HEK293 (cell line): ENCODE measurements around the gene MAEA.

Experiments used
- CTCF ChIA-PET: fragments of 350-600 bp; formaldehyde crosslinking; extraction: SDS; loops from one replicate; lab custom pipeline; 2021; ENCODE audit warnings: antibody characterized with exemption; lab: Yijun Ruan, JAX
- POLR2A ChIA-PET: fragments of 300-600 bp; formaldehyde crosslinking; extraction: SDS; loops from one replicate; lab custom pipeline; 2020; ENCODE audit warnings: antibody characterized with exemption, inconsistent platforms; lab: Yijun Ruan, JAX
- H3K27ac ChIP-seq: fragments of 200-500 bp; sonication (Bioruptor generic); 2 replicates; pipeline ENCODE4 v1.5.1; 2014; ENCODE audit warnings: low read depth, low read length, control low read depth, inconsistent platforms; ENCODE audit errors: extremely low read depth
- H3K36me3 ChIP-seq, 2 experiments: fragments of 200-500 bp in 1 of 2; sonication (Bioruptor generic) in 1 of 2; 1 replicate in 1 of 2; 2 replicates in 1 of 2; pipeline ENCODE4 v1.5.1; 2014 to 2017; ENCODE audit warnings: inconsistent platforms in 2 of 2, low read length in 2 of 2; ENCODE audit not compliant: control insufficient read depth in 2 of 2, insufficient read depth in 1 of 2
- H3K4me1 ChIP-seq: fragments of 200-500 bp; sonication (Bioruptor generic); 2 replicates; pipeline ENCODE4 v1.5.1; 2014; ENCODE audit warnings: mild to moderate bottlenecking, low read length, inconsistent platforms; ENCODE audit not compliant: control insufficient read depth, insufficient read depth
- H3K4me3 ChIP-seq: 2 replicates; pipeline ENCODE4 v1.5.1; 2011; ENCODE audit warnings: low read depth, mild to moderate bottlenecking, control low read depth, low read length, moderate library complexity
- H3K9me3 ChIP-seq: fragments of 200-500 bp; sonication (Bioruptor generic); 2 replicates; pipeline ENCODE4 v1.5.1; 2014; ENCODE audit warnings: low read depth, low read length, inconsistent platforms; ENCODE audit not compliant: control insufficient read depth, insufficient read depth
- FEZF1 ChIP-seq: fragments of 450-650 bp; formaldehyde crosslinking; IDR thresholded peaks from 2 replicates; pipeline ENCODE4 v1.5.1; 2016; ENCODE audit warnings: missing biosample characterization, missing genetic modification characterization
- KLF17 ChIP-seq: fragments of 450-650 bp; formaldehyde crosslinking; IDR thresholded peaks from 2 replicates; pipeline ENCODE4 v1.5.1; 2016; ENCODE audit warnings: missing biosample characterization, missing genetic modification characterization
- MEIS1 ChIP-seq: sonication (generic); formaldehyde crosslinking; IDR thresholded peaks from 2 replicates; pipeline ENCODE4 v1.8.1; 2022; ENCODE audit warnings: missing genetic modification reagents, mild to moderate bottlenecking, borderline replicate concordance
- PATZ1 ChIP-seq: fragments of 450-650 bp; formaldehyde crosslinking; IDR thresholded peaks from 2 replicates; pipeline ENCODE4 v1.5.1; 2016; ENCODE audit warnings: missing biosample characterization, missing genetic modification characterization
- REPIN1 ChIP-seq: fragments of 450-650 bp; formaldehyde crosslinking; IDR thresholded peaks from 2 replicates; pipeline ENCODE4 v1.5.1; 2017; ENCODE audit warnings: missing biosample characterization, missing genetic modification characterization, low read depth
- SCRT2 ChIP-seq: fragments of 450-650 bp; formaldehyde crosslinking; IDR thresholded peaks from 2 replicates; pipeline ENCODE4 v1.5.1; 2016; ENCODE audit warnings: missing biosample characterization, missing genetic modification characterization
- ZBTB20 ChIP-seq: fragments of 450-650 bp; formaldehyde crosslinking; IDR thresholded peaks from 2 replicates; pipeline ENCODE4 v1.5.1; 2016; ENCODE audit warnings: missing biosample characterization, missing genetic modification characterization
- ZBTB48 ChIP-seq: fragments of 450-650 bp; formaldehyde crosslinking; IDR thresholded peaks from 2 replicates; pipeline ENCODE4 v1.5.1; 2016; ENCODE audit warnings: missing biosample characterization, missing genetic modification characterization
- ZBTB8A ChIP-seq: fragments of 450-650 bp; formaldehyde crosslinking; IDR thresholded peaks from 2 replicates; pipeline ENCODE4 v1.5.1; 2016; ENCODE audit warnings: missing biosample characterization, missing genetic modification characterization
- ZFP3 ChIP-seq: fragments of 450-650 bp; formaldehyde crosslinking; IDR thresholded peaks from 2 replicates; pipeline ENCODE4 v1.5.1; 2016; ENCODE audit warnings: low read depth, missing biosample characterization, missing genetic modification characterization
- ZNF148 ChIP-seq: fragments of 450-650 bp; formaldehyde crosslinking; IDR thresholded peaks from 2 replicates; pipeline ENCODE4 v1.5.0; 2017; ENCODE audit warnings: missing biosample characterization, missing genetic modification characterization, borderline replicate concordance
- ZNF214 ChIP-seq: fragments of 450-650 bp; formaldehyde crosslinking; IDR thresholded peaks from 2 replicates; pipeline ENCODE4 v1.5.1; 2017; ENCODE audit warnings: missing biosample characterization, mild to moderate bottlenecking, missing genetic modification characterization, borderline replicate concordance
- ZNF239 ChIP-seq: fragments of 450-650 bp; formaldehyde crosslinking; IDR thresholded peaks from 2 replicates; pipeline ENCODE4 v1.5.1; 2016; ENCODE audit warnings: missing biosample characterization, missing genetic modification characterization
- ZNF274 ChIP-seq, 2 experiments: fragments of 200-500 bp in 1 of 2; fragments of 450-650 bp in 1 of 2; sonication (Bioruptor generic) in 1 of 2; formaldehyde crosslinking in 1 of 2; IDR thresholded peaks; 2 replicates each; pipeline versions ENCODE4 v1.5.1 to v1.6.1; 2014 to 2016; ENCODE audit warnings: borderline replicate concordance in 1 of 2, inconsistent platforms in 1 of 2, low read length in 1 of 2, missing biosample characterization in 1 of 2, missing genetic modification characterization in 1 of 2
- ZNF350 ChIP-seq: fragments of 450-650 bp; formaldehyde crosslinking; IDR thresholded peaks from 2 replicates; pipeline ENCODE4 v1.5.0; 2017; ENCODE audit warnings: missing biosample characterization, mild to moderate bottlenecking, missing genetic modification characterization
- ZNF473 ChIP-seq: fragments of 450-650 bp; formaldehyde crosslinking; IDR thresholded peaks from 2 replicates; pipeline ENCODE4 v1.5.1; 2017; ENCODE audit warnings: missing biosample characterization, missing genetic modification characterization
- ZNF48 ChIP-seq: fragments of 450-650 bp; formaldehyde crosslinking; IDR thresholded peaks from 2 replicates; pipeline ENCODE4 v1.5.1; 2016; ENCODE audit warnings: missing biosample characterization, missing genetic modification characterization
- ZNF510 ChIP-seq: fragments of 450-650 bp; formaldehyde crosslinking; IDR thresholded peaks from 2 replicates; pipeline ENCODE4 v1.5.1; 2018; ENCODE audit warnings: mild to moderate bottlenecking, missing genetic modification characterization, missing biosample characterization; ENCODE audit not compliant: insufficient replicate concordance
- ZNF529 ChIP-seq: fragments of 450-650 bp; formaldehyde crosslinking; IDR thresholded peaks from 2 replicates; pipeline ENCODE4 v1.5.1; 2017; ENCODE audit warnings: missing genetic modification characterization, missing biosample characterization; ENCODE audit not compliant: insufficient replicate concordance
- ZNF658 ChIP-seq: fragments of 450-650 bp; formaldehyde crosslinking; IDR thresholded peaks from 2 replicates; pipeline ENCODE4; 2016; ENCODE audit warnings: missing biosample characterization, missing genetic modification characterization
- TF ChIP-seq, protein P1 (sequence below): fragments of 450-650 bp; formaldehyde crosslinking; optimal IDR thresholded peaks from 2 replicates; pipeline ENCODE3; 2016; ENCODE audit warnings: missing biosample characterization, mild to moderate bottlenecking, missing genetic modification characterization
- TF ChIP-seq, protein P2 (sequence below): fragments of 450-650 bp; formaldehyde crosslinking; IDR thresholded peaks from 2 replicates; pipeline ENCODE4 v1.5.1; 2017; ENCODE audit warnings: missing biosample characterization, missing genetic modification characterization
- TF ChIP-seq, protein P3 (sequence below): fragments of 450-650 bp; formaldehyde crosslinking; IDR thresholded peaks from 2 replicates; pipeline ENCODE4 v1.5.1; 2016; ENCODE audit warnings: missing biosample characterization, missing genetic modification characterization
- TF ChIP-seq, protein P4 (sequence below): fragments of 450-650 bp; formaldehyde crosslinking; IDR thresholded peaks from 2 replicates; pipeline ENCODE4 v1.5.1; 2016; ENCODE audit warnings: missing biosample characterization, missing genetic modification characterization

Gene MAEA

DNA sequence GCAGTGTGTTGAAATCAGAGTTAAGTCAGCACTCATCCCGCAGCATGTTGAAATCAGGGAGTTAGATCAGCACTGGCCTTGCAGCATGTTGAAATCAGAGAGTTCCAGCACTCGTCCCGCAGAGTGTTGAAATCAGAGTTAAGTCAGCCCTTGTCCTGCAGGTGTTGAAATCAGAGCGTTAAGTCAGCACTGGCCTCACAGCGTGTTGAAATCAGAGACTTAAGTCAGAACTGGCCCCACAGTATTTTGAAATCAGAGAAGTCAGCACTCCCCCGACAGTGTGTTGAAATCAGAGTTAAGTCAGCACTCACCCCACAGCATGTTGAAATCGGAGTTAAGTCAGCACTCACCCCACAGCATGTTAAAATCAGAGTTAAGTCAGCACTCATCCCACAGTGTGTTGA lies 46.4 kb downstream of the MAEA start:
- Histone ChIP-seq H3K27ac (no peak overlapping the region), H3K9me3 (no peaks in the 10 kb centered on the region), H3K36me3 (peaks cover 0 to 89% of the 10 kb centered on the region in 2 experiments; a peak in 1 of 3 replicates), H3K4me1 (no peaks in the 10 kb centered on the region), H3K4me3 (no peak overlapping the region)
- ChIA-PET POLR2A (no interaction called here), CTCF (no interaction called here)
- no peak for TF ChIP-seq ZNF214
- TF ChIP-seq ZFP3 = no peak
- no peak for TF ChIP-seq ZNF350 (tag by site-specific recombination)
- TF ChIP-seq ZBTB8A (tag by site-specific recombination) = no peak
- TF ChIP-seq ZNF658 (tag by site-specific recombination) = no peak
- TF ChIP-seq ZNF274 (IDR thresholded peaks at IDR 0.05; ENCODE audit: low read length) = no peak
- no peak for TF ChIP-seq ZNF274 (tag by site-specific recombination; IDR thresholded peaks at IDR 0.05; ENCODE audit: borderline replicate concordance)
- TF ChIP-seq, protein P1, sequence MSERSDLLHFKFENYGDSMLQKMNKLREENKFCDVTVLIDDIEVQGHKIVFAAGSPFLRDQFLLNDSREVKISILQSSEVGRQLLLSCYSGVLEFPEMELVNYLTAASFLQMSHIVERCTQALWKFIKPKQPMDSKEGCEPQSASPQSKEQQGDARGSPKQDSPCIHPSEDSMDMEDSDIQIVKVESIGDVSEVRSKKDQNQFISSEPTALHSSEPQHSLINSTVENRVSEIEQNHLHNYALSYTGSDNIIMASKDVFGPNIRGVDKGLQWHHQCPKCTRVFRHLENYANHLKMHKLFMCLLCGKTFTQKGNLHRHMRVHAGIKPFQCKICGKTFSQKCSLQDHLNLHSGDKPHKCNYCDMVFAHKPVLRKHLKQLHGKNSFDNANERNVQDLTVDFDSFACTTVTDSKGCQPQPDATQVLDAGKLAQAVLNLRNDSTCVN (tag by site-specific recombination) = no peak
- no peak for TF ChIP-seq MEIS1 (CRISPR knock-in tag)
- no peak for TF ChIP-seq SCRT2
- no peak for TF ChIP-seq FEZF1 (tag by site-specific recombination)
- TF ChIP-seq ZBTB48 (tag by site-specific recombination) = no peak
- no peak for TF ChIP-seq PATZ1 (tag by site-specific recombination)
- TF ChIP-seq, protein P2, sequence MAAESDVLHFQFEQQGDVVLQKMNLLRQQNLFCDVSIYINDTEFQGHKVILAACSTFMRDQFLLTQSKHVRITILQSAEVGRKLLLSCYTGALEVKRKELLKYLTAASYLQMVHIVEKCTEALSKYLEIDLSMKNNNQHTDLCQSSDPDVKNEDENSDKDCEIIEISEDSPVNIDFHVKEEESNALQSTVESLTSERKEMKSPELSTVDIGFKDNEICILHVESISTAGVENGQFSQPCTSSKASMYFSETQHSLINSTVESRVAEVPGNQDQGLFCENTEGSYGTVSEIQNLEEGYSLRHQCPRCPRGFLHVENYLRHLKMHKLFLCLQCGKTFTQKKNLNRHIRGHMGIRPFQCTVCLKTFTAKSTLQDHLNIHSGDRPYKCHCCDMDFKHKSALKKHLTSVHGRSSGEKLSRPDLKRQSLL (tag by site-specific recombination) = no peak
- TF ChIP-seq, protein P3, sequence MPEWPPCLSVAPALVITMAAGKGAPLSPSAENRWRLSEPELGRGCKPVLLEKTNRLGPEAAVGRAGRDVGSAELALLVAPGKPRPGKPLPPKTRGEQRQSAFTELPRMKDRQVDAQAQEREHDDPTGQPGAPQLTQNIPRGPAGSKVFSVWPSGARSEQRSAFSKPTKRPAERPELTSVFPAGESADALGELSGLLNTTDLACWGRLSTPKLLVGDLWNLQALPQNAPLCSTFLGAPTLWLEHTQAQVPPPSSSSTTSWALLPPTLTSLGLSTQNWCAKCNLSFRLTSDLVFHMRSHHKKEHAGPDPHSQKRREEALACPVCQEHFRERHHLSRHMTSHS (tag by site-specific recombination) = no peak
- no peak for TF ChIP-seq ZNF473
- no peak for TF ChIP-seq REPIN1 (tag by site-specific recombination)
- TF ChIP-seq ZNF48 = no peak

DNA sequence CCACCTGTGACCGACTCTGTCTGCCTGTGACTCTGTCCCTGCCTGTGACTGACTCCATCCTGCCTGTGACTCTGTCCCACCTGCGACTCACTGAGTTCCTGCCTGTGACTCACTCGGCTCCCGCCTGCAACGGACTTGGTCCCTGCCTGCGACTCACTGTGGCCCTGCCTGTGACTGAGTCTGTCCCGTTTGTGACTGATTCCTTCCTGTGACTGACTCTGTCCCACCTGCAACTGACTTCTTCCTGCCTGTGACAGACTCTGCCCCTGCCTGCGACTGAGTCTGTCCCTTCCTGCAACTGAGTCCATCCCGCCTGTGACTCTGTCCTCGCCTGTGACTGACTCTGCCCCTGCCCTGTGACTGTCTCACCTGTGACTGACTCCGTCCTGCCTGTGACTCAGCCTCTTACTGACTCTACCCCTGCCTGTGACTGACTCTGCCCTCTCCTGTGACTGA lies 47.7 kb downstream of the MAEA start:
- H3K36me3 ChIP-seq = peaks cover 0 to 81% of the 10 kb centered on the region in 2 experiments; a peak in 1 of 3 replicates
- no peaks in the 10 kb centered on the region for H3K9me3 ChIP-seq
- CTCF ChIA-PET = no interaction called here
- no peak overlapping the region for H3K27ac ChIP-seq
- no peaks in the 10 kb centered on the region for H3K4me1 ChIP-seq
- H3K4me3 ChIP-seq = no peak overlapping the region
- POLR2A ChIA-PET = no interaction called here
- TF ChIP-seq ZBTB20 (tag by site-specific recombination) = no peak
- TF ChIP-seq ZNF510 = no peak
- TF ChIP-seq, protein P3 (tag by site-specific recombination) = no peak
- no peak for TF ChIP-seq ZNF239 (tag by site-specific recombination)
- no peak for TF ChIP-seq ZNF148 (tag by site-specific recombination)
- TF ChIP-seq, protein P4, sequence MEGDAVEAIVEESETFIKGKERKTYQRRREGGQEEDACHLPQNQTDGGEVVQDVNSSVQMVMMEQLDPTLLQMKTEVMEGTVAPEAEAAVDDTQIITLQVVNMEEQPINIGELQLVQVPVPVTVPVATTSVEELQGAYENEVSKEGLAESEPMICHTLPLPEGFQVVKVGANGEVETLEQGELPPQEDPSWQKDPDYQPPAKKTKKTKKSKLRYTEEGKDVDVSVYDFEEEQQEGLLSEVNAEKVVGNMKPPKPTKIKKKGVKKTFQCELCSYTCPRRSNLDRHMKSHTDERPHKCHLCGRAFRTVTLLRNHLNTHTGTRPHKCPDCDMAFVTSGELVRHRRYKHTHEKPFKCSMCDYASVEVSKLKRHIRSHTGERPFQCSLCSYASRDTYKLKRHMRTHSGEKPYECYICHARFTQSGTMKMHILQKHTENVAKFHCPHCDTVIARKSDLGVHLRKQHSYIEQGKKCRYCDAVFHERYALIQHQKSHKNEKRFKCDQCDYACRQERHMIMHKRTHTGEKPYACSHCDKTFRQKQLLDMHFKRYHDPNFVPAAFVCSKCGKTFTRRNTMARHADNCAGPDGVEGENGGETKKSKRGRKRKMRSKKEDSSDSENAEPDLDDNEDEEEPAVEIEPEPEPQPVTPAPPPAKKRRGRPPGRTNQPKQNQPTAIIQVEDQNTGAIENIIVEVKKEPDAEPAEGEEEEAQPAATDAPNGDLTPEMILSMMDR (tag by site-specific recombination) = no peak
- peak; percentile 74 for TF ChIP-seq SCRT2
- TF ChIP-seq KLF17 = peak; percentile 75
- TF ChIP-seq ZNF529 (tag by site-specific recombination) = no peak
